ACC112 (cell line): ENCODE data around the gene GADD45A.
A peak's percentile ranks its signal among the peaks of the same experiment; 100 is the strongest.
"Not testable (repeated sequence)": the region's sequence is repeated elsewhere in the genome, so short reads cannot be mapped to it uniquely, and the experiment has no call there.

Experiments
- H2AFZ ChIP-seq: fragments of 200-600 bp; sonication (generic); one replicate; pipeline ENCODE4 v1.6.0; 2017; ENCODE audit warnings: antibody characterized with exemption, low read length; ENCODE audit not compliant: unreplicated experiment
- H3K27ac ChIP-seq: fragments of 200-600 bp; sonication (generic); 2 replicates; pipeline ENCODE4 v1.5.1; 2014; ENCODE audit warnings: low read depth, mild to moderate bottlenecking, antibody characterized with exemption, low read length, moderate library complexity
- H3K27me3 ChIP-seq: fragments of 200-600 bp; sonication (generic); 2 replicates; pipeline ENCODE4 v1.6.1; 2014; ENCODE audit warnings: mild to moderate bottlenecking, antibody characterized with exemption, low read length, moderate library complexity, mixed read lengths; ENCODE audit not compliant: insufficient read depth
- H3K36me3 ChIP-seq: fragments of 200-600 bp; sonication (generic); 2 replicates; pipeline ENCODE4 v1.6.1; 2016; ENCODE audit warnings: mild to moderate bottlenecking, antibody characterized with exemption, low read length, moderate library complexity, mixed read lengths; ENCODE audit not compliant: insufficient read depth
- H3K4me1 ChIP-seq: fragments of 200-600 bp; sonication (generic); one replicate; pipeline ENCODE4 v1.6.1; 2016; ENCODE audit warnings: low read length, mixed read lengths; ENCODE audit not compliant: insufficient read depth, unreplicated experiment, control insufficient read depth
- H3K4me3 ChIP-seq: fragments of 200-600 bp; sonication (generic); 2 replicates; pipeline ENCODE4 v1.5.1; 2014; ENCODE audit warnings: mild to moderate bottlenecking, low read depth, low read length
- H3K79me2 ChIP-seq: fragments of 200-600 bp; sonication (generic); one replicate; pipeline ENCODE4 v1.6.0; 2016; ENCODE audit warnings: low read length; ENCODE audit not compliant: control insufficient read depth, unreplicated experiment, insufficient read depth

Gene GADD45A

DNA sequence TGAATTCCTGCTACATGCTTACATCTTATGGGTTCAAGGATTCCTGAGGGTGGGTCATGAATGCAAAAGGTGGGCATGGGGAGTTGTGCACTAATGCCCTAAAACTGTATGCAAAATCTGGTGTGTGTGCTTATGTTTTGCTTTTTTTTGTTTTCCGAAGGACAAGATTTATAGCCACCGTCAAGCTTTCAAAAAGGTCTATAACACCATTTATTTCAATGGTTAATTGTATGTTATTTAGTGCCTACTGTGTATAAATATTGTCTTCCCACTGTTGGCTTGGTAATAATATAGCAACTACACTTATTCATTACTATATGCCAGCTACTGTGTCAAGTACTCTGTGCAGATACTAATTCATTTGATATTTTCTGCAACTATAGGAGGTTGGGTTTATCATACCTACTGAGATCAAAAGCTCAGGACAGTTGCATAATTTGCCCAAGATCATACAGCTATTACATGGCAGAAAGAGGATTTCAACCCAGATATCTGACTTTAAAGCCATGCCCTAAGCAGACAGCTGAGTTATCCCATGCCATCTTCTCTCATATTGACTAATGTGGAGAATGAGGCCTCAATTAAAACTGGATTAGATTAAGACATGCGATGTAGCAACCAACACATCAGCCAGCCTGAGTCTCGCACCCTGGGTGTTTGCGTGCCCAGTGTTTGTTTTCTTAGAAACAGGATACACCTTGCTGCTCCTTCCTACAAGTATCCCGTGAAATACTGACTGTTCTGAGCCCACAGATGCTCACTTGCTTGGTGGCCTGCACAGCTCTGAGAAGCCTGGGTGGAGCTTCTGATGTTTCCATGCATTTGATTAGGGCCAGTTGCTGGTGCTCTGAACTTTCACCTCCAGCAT lies 34.6 kb downstream of the GADD45A start:
- no peak overlapping the region for H2AFZ ChIP-seq
- no peaks in the 10 kb centered on the region for H3K36me3 ChIP-seq
- H3K4me1 ChIP-seq: peaks cover 59% of the 10 kb centered on the region
- peaks cover 57% of the 10 kb centered on the region for H3K79me2 ChIP-seq
- H3K4me3 ChIP-seq: no peak overlapping the region
- no peak overlapping the region for H3K27ac ChIP-seq
- H3K27me3 ChIP-seq: no peaks in the 10 kb centered on the region

DNA sequence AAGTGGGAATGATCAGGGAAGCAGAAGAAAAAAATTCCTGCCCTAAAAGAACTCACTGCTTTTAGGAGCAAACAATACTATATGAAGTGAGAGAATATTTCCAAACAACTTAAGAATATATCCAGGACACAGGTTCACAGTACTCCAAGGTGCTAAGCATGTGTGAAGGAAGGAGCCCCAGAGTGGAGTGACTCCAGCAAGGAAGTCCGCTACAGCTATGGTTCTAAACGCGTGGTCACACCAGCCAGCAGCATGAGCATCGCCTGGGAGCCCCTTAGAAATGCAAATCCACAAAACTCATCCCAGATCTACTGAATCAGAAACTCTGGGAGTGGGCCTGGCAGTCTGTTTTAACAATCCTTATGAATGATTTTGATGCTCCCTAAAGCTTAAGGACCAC lies 36.1 kb downstream of the GADD45A start:
- peaks cover 50% of the 10 kb centered on the region for H3K79me2 ChIP-seq
- no peak overlapping the region for H3K4me3 ChIP-seq
- no peak overlapping the region for H2AFZ ChIP-seq
- no peaks in the 10 kb centered on the region for H3K36me3 ChIP-seq
- no peaks in the 10 kb centered on the region for H3K27me3 ChIP-seq
- peaks cover 73% of the 10 kb centered on the region for H3K4me1 ChIP-seq
- no peak overlapping the region for H3K27ac ChIP-seq

GRCh38 chr1:67721650-67722291 lies 36.8 kb downstream of the GADD45A start:
- peak overlapping the region; percentile 93; the same call in 1 of the 2 replicates for H3K27ac ChIP-seq
- peaks cover 76% of the 10 kb centered on the region for H3K4me1 ChIP-seq
- no peaks in the 10 kb centered on the region for H3K27me3 ChIP-seq

GRCh38 chr1:67722292-67722944 lies 37.4 kb downstream of the GADD45A start:
- Histone ChIP-seq H3K79me2 (peaks cover 51% of the 10 kb centered on the region), H2AFZ (no peak overlapping the region), H3K27ac (peak overlapping the region; percentile 93), H3K36me3 (no peaks in the 10 kb centered on the region), H3K4me1 (peaks cover 74% of the 10 kb centered on the region), H3K4me3 (no peak overlapping the region), H3K27me3 (no peaks in the 10 kb centered on the region)

More at GRCh38 chr1:67721650-67722291, 36.8 kb downstream of the GADD45A start:
- Histone ChIP-seq H2AFZ (no peak overlapping the region), H3K4me3 (no peak overlapping the region), H3K79me2 (peaks cover 50% of the 10 kb centered on the region), H3K36me3 (no peaks in the 10 kb centered on the region)

GRCh38 chr1:67723126-67723525 lies 38.1 kb downstream of the GADD45A start:
- Histone ChIP-seq H3K27ac (peak overlapping the region; percentile 93), H3K4me3 (no peak overlapping the region), H3K27me3 (no peaks in the 10 kb centered on the region), H2AFZ (no peak overlapping the region), H3K4me1 (peaks cover 69% of the 10 kb centered on the region), H3K79me2 (peaks cover 56% of the 10 kb centered on the region), H3K36me3 (no peaks in the 10 kb centered on the region)

DNA sequence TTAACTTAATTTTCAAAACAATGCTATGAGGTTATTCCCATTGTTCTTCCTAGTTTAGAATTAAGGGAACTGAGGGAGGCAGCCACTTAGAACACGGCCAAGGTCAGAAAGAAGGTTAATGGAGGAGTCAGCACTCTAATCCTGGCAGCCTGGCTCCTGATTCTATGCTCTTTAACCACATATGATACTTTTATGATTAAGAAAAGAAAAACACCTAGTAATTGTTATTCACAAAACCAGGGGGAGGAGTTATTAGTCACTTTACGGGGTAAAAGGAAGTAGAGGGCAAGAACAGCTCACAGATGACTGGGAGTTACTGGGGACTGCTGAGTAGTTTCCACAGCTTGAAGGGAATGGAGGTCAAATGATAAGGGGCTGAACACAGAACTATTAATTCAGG lies 38.6 kb downstream of the GADD45A start:
- peaks cover 58% of the 10 kb centered on the region for H3K79me2 ChIP-seq
- no peak overlapping the region for H2AFZ ChIP-seq
- H3K4me1 ChIP-seq: peaks cover 64% of the 10 kb centered on the region
- peak overlapping the region; percentile 44; the same call in 1 of the 2 replicates for H3K4me3 ChIP-seq
- H3K36me3 ChIP-seq: no peaks in the 10 kb centered on the region
- peak overlapping the region; percentile 93 for H3K27ac ChIP-seq
- no peaks in the 10 kb centered on the region for H3K27me3 ChIP-seq

DNA sequence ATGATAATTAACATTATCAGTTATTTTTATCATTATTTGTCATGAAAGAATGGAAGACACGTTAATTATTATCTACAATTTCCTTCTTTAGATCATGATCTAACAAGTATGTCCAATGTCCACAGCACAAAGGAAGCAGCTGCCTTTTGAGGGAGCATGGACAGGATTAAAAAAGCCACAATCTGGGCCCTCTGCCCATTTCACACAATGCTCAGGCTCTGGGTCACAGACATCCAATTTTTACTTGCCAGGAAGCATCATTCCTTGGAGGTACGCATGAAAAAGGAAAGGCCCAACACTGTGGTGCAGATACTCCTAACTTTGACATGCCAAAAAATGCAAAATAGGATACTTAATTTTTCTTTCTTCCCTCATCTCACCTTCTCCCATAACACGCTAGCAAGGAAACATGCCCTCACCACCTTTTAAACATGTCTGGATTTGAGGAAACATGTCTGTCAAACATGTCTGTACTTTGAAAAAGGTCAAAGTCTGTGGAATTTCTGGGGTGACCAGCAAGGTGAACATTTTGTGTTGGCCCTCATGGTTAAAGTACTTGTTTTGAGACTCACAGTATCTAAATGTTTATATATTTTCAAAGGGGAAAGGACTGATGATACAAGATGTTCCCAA lies 40.0 kb downstream of the GADD45A start:
- Histone ChIP-seq H3K27ac (peak overlapping the region; percentile 93), H3K27me3 (no peaks in the 10 kb centered on the region), H2AFZ (no peak overlapping the region), H3K4me1 (peaks cover 64% of the 10 kb centered on the region), H3K36me3 (no peaks in the 10 kb centered on the region), H3K4me3 (no peak overlapping the region), H3K79me2 (peaks cover 64% of the 10 kb centered on the region)

DNA sequence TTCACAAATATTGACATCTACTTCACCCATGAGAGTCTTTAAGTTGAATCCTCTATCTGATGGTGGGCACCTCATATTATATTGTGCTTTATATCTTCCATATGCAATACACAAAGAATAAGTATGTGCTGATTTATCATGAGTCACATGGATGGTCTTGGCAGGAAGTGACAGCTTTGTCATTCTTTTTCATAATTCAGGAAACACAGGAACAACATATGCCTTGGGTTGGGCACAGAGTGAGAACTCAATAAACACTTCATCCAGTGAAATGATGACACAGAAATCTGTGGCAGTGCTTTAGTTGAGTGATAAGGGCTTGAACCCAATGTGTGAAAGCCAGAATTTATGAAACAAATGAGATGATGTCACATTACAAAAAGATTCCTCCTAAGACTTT lies 41.2 kb downstream of the GADD45A start:
- H3K4me3 ChIP-seq: peak overlapping the region; percentile 3; the same call in 1 of the 2 replicates
- H3K27ac ChIP-seq: peak overlapping the region; percentile 93
- H3K36me3 ChIP-seq: no peaks in the 10 kb centered on the region
- H3K4me1 ChIP-seq: peaks cover 67% of the 10 kb centered on the region
- H2AFZ ChIP-seq: no peak overlapping the region
- H3K27me3 ChIP-seq: no peaks in the 10 kb centered on the region
- H3K79me2 ChIP-seq: peaks cover 67% of the 10 kb centered on the region

- Histone ChIP-seq H3K27ac (no peak overlapping the region), H3K36me3 (no peaks in the 10 kb centered on the region), H3K4me1 (peaks cover 57% of the 10 kb centered on the region), H3K4me3 (no peak overlapping the region), H3K79me2 (peaks cover 70% of the 10 kb centered on the region), H2AFZ (no peak overlapping the region), H3K27me3 (no peaks in the 10 kb centered on the region)
Observed at GRCh38 chr1:67729872-67730271, 44.9 kb downstream of the GADD45A start.

- H3K36me3 ChIP-seq, H2AFZ ChIP-seq, H3K4me3 ChIP-seq, H3K27me3 ChIP-seq, H3K27ac ChIP-seq: not testable (repeated sequence)
- peaks cover 70% of the 10 kb centered on the region for H3K79me2 ChIP-seq
- peaks cover 57% of the 10 kb centered on the region for H3K4me1 ChIP-seq
Observed at GRCh38 chr1:67730312-67730711, 45.3 kb downstream of the GADD45A start.
